ENCODE data around the gene DEFB131B. TPM values are rescaled to one million over a fixed set of nuclear protein-coding genes. Genes with fewer than 3 reads are reported as not detected.
"Not testable (repeated sequence)": the region's sequence is repeated elsewhere in the genome, so short reads cannot be mapped to it uniquely, and the experiment has no call there.

DEFB131B gene
- total RNA-seq, 2 experiments from 2014 or later, result not detected

DNA sequence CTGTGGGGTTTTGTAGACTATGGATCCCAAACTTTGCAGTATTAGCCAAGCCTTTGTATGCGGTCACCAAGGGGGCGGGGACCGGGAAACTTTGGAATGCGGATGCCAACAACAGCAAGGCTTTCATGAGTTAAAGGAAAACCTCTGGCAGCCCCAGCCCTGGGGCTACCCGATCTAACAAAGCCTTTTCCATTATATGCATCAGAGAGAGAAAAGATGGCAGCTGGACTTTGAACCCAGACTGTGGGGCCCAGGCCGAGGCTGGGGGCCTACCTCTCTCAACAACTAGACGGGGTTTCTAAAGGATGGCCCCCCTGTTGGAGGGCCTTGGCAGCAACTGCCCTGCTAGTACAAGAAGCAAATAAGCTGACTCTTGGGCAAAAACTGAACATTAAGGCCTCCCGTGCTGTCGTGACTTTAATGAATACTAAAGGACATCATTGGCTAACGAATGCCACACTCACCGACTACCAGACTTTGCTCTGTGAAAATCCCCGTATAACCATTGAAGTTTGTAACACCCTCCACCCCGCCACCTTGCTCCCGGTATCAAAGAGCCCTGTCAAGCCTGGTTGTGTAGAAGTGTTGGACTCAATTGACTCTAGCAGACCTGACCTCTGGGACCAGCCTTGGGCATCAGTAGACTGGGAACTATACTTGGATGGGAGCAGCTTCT lies 10.2 kb downstream of the DEFB131B start:
- H3K4me3 ChIP-seq (ENCODE audit: low read length); H3K4me1 Mint-ChIP-seq (ENCODE audit: low read depth); H3K9me3 Mint-ChIP-seq; H3K27ac Mint-ChIP-seq; POLR2A ChIA-PET; intact Hi-C loops (cut with DNase I, micrococcal nuclease); H3K36me3 ChIP-seq (ENCODE audit: insufficient read depth, low read length); H3K4me3 Mint-ChIP-seq; H3K4me1 ChIP-seq (ENCODE audit: insufficient read depth, low read length); H3K27ac ChIP-seq (ENCODE audit: low read depth in 1 of 2, low read length in 2 of 2); H3K27me3 ChIP-seq (ENCODE audit: control insufficient read depth in 1 of 2, insufficient read depth in 2 of 2, low read length in 2 of 2); DNase-seq; CTCF ChIA-PET; H3K9me3 ChIP-seq (ENCODE audit: control insufficient read depth in 1 of 2, insufficient read depth in 1 of 2, low read length in 2 of 2); H3K27me3 Mint-ChIP-seq; ATAC-seq (ENCODE audit: poor library complexity); H3K36me3 Mint-ChIP-seq (ENCODE audit: low read depth): not testable (repeated sequence)

DNA sequence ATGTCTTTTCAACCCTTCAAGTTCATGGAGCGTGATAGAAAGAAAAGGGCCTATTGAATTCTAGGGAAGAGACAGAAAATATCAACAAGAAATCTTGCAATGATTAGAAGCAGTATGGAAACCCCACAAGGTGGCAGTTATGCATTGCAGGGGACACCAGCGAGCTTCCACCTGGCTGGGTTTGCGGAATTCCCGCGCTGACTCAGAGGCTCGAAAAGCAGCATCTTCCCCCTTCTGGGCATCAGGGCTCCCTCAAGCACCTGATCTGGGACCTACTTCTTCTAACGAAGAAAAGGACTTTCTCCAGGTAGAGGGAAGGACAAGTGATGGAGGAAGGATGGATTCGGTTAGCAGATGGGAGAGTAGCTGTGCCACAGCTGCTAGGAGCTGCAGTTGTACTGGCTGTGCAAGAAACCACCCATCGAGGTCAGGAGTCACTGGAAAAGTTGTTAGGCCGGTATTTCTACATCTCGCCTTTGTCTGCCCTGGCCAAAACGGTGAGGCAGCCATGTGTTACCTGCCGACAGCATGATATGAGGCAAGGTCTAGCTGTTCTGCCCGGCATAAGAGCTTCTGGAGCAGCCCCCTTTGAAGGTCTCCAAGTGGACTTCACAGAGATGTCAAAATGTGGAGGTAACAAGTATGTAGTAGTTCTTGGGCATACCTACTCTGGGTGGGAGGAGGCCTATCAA lies 11.1 kb downstream of the DEFB131B start:
- POLR2A ChIA-PET; CTCF ChIA-PET; H3K36me3 ChIP-seq (ENCODE audit: insufficient read depth, low read length); H3K4me1 Mint-ChIP-seq (ENCODE audit: low read depth); DNase-seq; H3K9me3 ChIP-seq (ENCODE audit: control insufficient read depth in 1 of 2, insufficient read depth in 1 of 2, low read length in 2 of 2); intact Hi-C loops (cut with DNase I, micrococcal nuclease); H3K27ac Mint-ChIP-seq; H3K27me3 ChIP-seq (ENCODE audit: control insufficient read depth in 1 of 2, insufficient read depth in 2 of 2, low read length in 2 of 2); H3K27ac ChIP-seq (ENCODE audit: low read depth in 1 of 2, low read length in 2 of 2); H3K4me3 ChIP-seq (ENCODE audit: low read length); H3K36me3 Mint-ChIP-seq (ENCODE audit: low read depth); H3K9me3 Mint-ChIP-seq; ATAC-seq (ENCODE audit: poor library complexity); H3K27me3 Mint-ChIP-seq; H3K4me3 Mint-ChIP-seq; H3K4me1 ChIP-seq (ENCODE audit: insufficient read depth, low read length): not testable (repeated sequence)

DNA sequence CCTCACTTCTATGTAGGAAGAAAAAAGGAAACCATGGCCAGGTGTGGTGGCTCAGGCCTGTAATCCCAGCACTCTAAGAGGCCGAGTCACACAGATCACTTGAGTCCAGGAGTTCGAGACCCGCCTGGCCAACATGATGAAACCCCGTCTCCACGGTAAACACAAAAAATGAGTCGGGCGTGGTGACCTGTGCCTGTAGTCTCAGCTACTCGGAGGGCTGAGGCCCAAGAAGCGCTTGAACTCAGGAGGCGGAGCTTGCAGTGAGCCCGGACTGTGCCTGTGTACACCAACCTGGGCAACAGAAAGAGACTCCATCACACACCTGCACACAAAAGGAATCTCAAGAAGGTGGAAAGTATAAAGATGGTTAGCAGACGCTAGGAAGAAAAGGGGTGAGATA lies 17.7 kb downstream of the DEFB131B start:
- DNase-seq (no peak), ATAC-seq (ENCODE audit: poor library complexity) (no peak)
- Histone ChIP-seq H3K4me1 (ENCODE audit: insufficient read depth, low read length) (no peaks in the 10 kb centered on the region), H3K27me3 (ENCODE audit: control insufficient read depth in 1 of 2, insufficient read depth in 2 of 2, low read length in 2 of 2) (no peaks in the 10 kb centered on the region), H3K27ac (ENCODE audit: low read depth in 1 of 2, low read length in 2 of 2) (no peak overlapping the region), H3K9me3 (ENCODE audit: control insufficient read depth in 1 of 2, insufficient read depth in 1 of 2, low read length in 2 of 2) (no peaks in the 10 kb centered on the region), H3K4me3 (ENCODE audit: low read length) (no peak overlapping the region), H3K36me3 (ENCODE audit: insufficient read depth, low read length) (no peaks in the 10 kb centered on the region)
- no peak overlapping the region for H3K4me3 Mint-ChIP-seq
- no peak overlapping the region for H3K27ac Mint-ChIP-seq
- POLR2A ChIA-PET, result no interaction called here
- peaks cover 2% of the 10 kb centered on the region for H3K9me3 Mint-ChIP-seq
- intact Hi-C loops (cut with DNase I, micrococcal nuclease), result no loop called here
- CTCF ChIA-PET, result no interaction called here
- H3K36me3 Mint-ChIP-seq (ENCODE audit: low read depth), result peaks cover 29% of the 10 kb centered on the region
- no peaks in the 10 kb centered on the region for H3K4me1 Mint-ChIP-seq (ENCODE audit: low read depth)
- TF ChIP-seq, protein P1, sequence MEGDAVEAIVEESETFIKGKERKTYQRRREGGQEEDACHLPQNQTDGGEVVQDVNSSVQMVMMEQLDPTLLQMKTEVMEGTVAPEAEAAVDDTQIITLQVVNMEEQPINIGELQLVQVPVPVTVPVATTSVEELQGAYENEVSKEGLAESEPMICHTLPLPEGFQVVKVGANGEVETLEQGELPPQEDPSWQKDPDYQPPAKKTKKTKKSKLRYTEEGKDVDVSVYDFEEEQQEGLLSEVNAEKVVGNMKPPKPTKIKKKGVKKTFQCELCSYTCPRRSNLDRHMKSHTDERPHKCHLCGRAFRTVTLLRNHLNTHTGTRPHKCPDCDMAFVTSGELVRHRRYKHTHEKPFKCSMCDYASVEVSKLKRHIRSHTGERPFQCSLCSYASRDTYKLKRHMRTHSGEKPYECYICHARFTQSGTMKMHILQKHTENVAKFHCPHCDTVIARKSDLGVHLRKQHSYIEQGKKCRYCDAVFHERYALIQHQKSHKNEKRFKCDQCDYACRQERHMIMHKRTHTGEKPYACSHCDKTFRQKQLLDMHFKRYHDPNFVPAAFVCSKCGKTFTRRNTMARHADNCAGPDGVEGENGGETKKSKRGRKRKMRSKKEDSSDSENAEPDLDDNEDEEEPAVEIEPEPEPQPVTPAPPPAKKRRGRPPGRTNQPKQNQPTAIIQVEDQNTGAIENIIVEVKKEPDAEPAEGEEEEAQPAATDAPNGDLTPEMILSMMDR (IDR thresholded peaks at IDR 0.05), result no peak
- no peaks in the 10 kb centered on the region for H3K27me3 Mint-ChIP-seq

DNA sequence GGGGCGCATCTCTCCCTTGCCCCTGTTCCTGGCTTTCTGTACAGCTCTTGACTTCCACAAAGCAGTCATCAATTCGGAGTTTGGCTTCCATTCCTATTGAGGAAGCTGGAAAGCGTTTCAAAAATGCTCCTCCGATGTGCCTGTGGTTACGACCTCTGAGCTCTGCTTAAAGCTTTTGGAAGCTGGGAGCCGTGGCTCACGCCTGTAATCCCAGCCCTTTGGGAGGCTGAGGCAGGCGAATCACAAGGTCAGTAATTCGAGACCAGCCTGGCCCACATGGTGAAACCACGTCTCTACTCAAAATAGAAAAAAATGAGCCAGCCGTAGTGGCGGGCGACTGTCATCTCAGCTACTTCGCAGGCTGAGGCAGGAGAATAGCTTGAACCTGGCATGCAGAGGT lies 22.9 kb downstream of the DEFB131B start:
- not testable (repeated sequence) for ATAC-seq (ENCODE audit: poor library complexity)

More for the DNA sequence above, 22.9 kb downstream of the DEFB131B start:
- intact Hi-C loops (cut with DNase I, micrococcal nuclease); H3K27ac Mint-ChIP-seq; DNase-seq; H3K27me3 Mint-ChIP-seq; H3K4me1 Mint-ChIP-seq (ENCODE audit: low read depth); CTCF ChIA-PET; H3K4me3 ChIP-seq (ENCODE audit: low read length); H3K27ac ChIP-seq (ENCODE audit: low read depth in 1 of 2, low read length in 2 of 2); H3K27me3 ChIP-seq (ENCODE audit: control insufficient read depth in 1 of 2, insufficient read depth in 2 of 2, low read length in 2 of 2); H3K36me3 ChIP-seq (ENCODE audit: insufficient read depth, low read length); H3K4me3 Mint-ChIP-seq; H3K4me1 ChIP-seq (ENCODE audit: insufficient read depth, low read length); H3K9me3 ChIP-seq (ENCODE audit: control insufficient read depth in 1 of 2, insufficient read depth in 1 of 2, low read length in 2 of 2); H3K9me3 Mint-ChIP-seq; POLR2A ChIA-PET: not testable (repeated sequence)
- H3K36me3 Mint-ChIP-seq (ENCODE audit: low read depth), result peaks cover 46% of the 10 kb centered on the region
